Mesenchymal stem cell (in vitro differentiated cells and primary cell): ENCODE measurements around the gene IRF4.

Source experiments
- DNase-seq: peaks from one replicate; pipeline ENCODE4 v3.0.0-alpha.2; 2013
- H2AFZ ChIP-seq: one replicate; pipeline ENCODE4 v1.6.1; 2013; ENCODE audit warnings: low read depth, mild to moderate bottlenecking, control low read depth, inconsistent platforms, low read length, moderate library complexity
- H2AK5ac ChIP-seq: 2 replicates; pipeline ENCODE4 v1.6.1; 2013; ENCODE audit warnings: low read length, moderate library complexity, mild to moderate bottlenecking, inconsistent platforms; ENCODE audit not compliant: severe bottlenecking
- H2BK120ac ChIP-seq: one replicate; pipeline ENCODE4 v1.6.1; 2013; ENCODE audit warnings: low read depth, mild to moderate bottlenecking, inconsistent platforms, low read length, moderate library complexity
- H2BK12ac ChIP-seq, 2 experiments: one replicate each; pipeline ENCODE4 v1.6.1; 2013; ENCODE audit warnings: inconsistent platforms in 2 of 2, low read length in 2 of 2, mild to moderate bottlenecking in 2 of 2, moderate library complexity in 2 of 2, control low read depth in 1 of 2
- H2BK15ac ChIP-seq: one replicate; pipeline ENCODE4 v1.6.1; 2013; ENCODE audit warnings: mild to moderate bottlenecking, low read depth, inconsistent platforms; ENCODE audit not compliant: poor library complexity, severe bottlenecking
- H2BK5ac ChIP-seq: 2 replicates; pipeline ENCODE4 v1.6.1; 2013; ENCODE audit warnings: low read depth, mild to moderate bottlenecking, low read length, control low read depth, inconsistent platforms; ENCODE audit not compliant: poor library complexity, severe bottlenecking
- H3K14ac ChIP-seq, 2 experiments: one replicate each; pipeline ENCODE4 v1.6.1; 2013; ENCODE audit warnings: inconsistent platforms in 2 of 2, low read length in 2 of 2, control low read depth in 1 of 2, mild to moderate bottlenecking in 1 of 2, moderate library complexity in 1 of 2
- H3K18ac ChIP-seq, 2 experiments: one replicate each; pipeline ENCODE4 v1.6.1; 2013; ENCODE audit warnings: inconsistent platforms in 2 of 2, low read length in 2 of 2, control low read depth in 1 of 2, low read depth in 1 of 2, mild to moderate bottlenecking in 1 of 2
- H3K23ac ChIP-seq, 2 experiments: one replicate each; pipeline ENCODE4 v1.6.1; 2013; ENCODE audit warnings: inconsistent platforms in 2 of 2, low read length in 2 of 2, mild to moderate bottlenecking in 2 of 2, moderate library complexity in 2 of 2, control low read depth in 1 of 2
- H3K27ac ChIP-seq: 2 replicates; pipeline ENCODE4 v1.5.1; 2013; ENCODE audit warnings: mild to moderate bottlenecking, moderate library complexity, low read length, control low read depth, inconsistent platforms; ENCODE audit not compliant: poor library complexity, severe bottlenecking
- H3K27me3 ChIP-seq, 2 experiments: 2 replicates each; pipeline versions ENCODE4 v1.6.1 to v1.7.0; 2013; ENCODE audit warnings: low read length in 2 of 2, mild to moderate bottlenecking in 2 of 2, moderate library complexity in 2 of 2, control low read depth in 1 of 2, inconsistent platforms in 1 of 2; ENCODE audit not compliant: control insufficient read depth in 1 of 2, insufficient read depth in 1 of 2
- H3K36me3 ChIP-seq, 2 experiments: 2 replicates each; pipeline versions ENCODE4 v1.6.1 to v1.7.0; 2013; ENCODE audit warnings: low read length in 2 of 2, control low read depth in 1 of 2, inconsistent platforms in 1 of 2, low read depth in 1 of 2, mild to moderate bottlenecking in 1 of 2; ENCODE audit not compliant: insufficient read depth in 2 of 2, control insufficient read depth in 1 of 2
- H3K4ac ChIP-seq, 2 experiments: one replicate each; pipeline ENCODE4 v1.6.1; 2013; ENCODE audit warnings: inconsistent platforms in 2 of 2, low read length in 2 of 2, mild to moderate bottlenecking in 2 of 2, moderate library complexity in 2 of 2, control low read depth in 1 of 2, low read depth in 1 of 2
- H3K4me1 ChIP-seq: 2 replicates; pipeline ENCODE4 v1.6.1; 2013; ENCODE audit warnings: low read depth, low read length, control low read depth; ENCODE audit not compliant: control insufficient read depth, insufficient read depth
- H3K4me2 ChIP-seq: 2 replicates; pipeline ENCODE4 v1.6.1; 2013; ENCODE audit warnings: low read length, mild to moderate bottlenecking, inconsistent platforms; ENCODE audit not compliant: poor library complexity, severe bottlenecking
- H3K4me3 ChIP-seq, 2 experiments: 2 replicates each; pipeline versions ENCODE4 v1.5.1 to v1.7.0; 2013; ENCODE audit warnings: low read length in 2 of 2, mild to moderate bottlenecking in 2 of 2, control low read depth in 1 of 2, low read depth in 1 of 2; ENCODE audit not compliant: insufficient read depth in 1 of 2
- H3K79me1 ChIP-seq: replicated peaks from 2 replicates; pipeline ENCODE4 v1.6.1; 2013; ENCODE audit warnings: mild to moderate bottlenecking, control low read depth, low read length, inconsistent platforms; ENCODE audit not compliant: poor library complexity, severe bottlenecking
- H3K9ac ChIP-seq: 2 replicates; pipeline ENCODE4 v1.7.0; 2013; ENCODE audit warnings: mild to moderate bottlenecking, low read length, moderate library complexity
- H3K9me3 ChIP-seq: 2 replicates; pipeline ENCODE4 v1.7.0; 2013; ENCODE audit warnings: mild to moderate bottlenecking, low read length; ENCODE audit not compliant: control insufficient read depth
- H4K8ac ChIP-seq: one replicate; pipeline ENCODE4 v1.6.1; 2013; ENCODE audit warnings: inconsistent platforms, mild to moderate bottlenecking, low read length, moderate library complexity
- H4K91ac ChIP-seq: one replicate; pipeline ENCODE4 v1.6.1; 2013; ENCODE audit warnings: mild to moderate bottlenecking, low read length, inconsistent platforms
- WGBS: methylation state at CpG from one replicate; pipeline ENCODE4 v1.1.7; 2013; ENCODE audit warnings: mixed read lengths; 5-methylcytosine and 5-hydroxymethylcytosine counted together

The IRF4 gene

GRCh38 chr6:355373-356208 lies 36.0 kb upstream of the IRF4 start:
- Histone ChIP-seq H3K4me3 (no peak overlapping the region), H2AFZ (no peak overlapping the region), H3K4me1 (peaks cover 3% of the 10 kb centered on the region), H3K23ac (no peak overlapping the region), H3K4ac (no peak overlapping the region), H3K4me2 (no peak overlapping the region), H3K27me3 (no peaks in the 10 kb centered on the region), H3K36me3 (peaks cover 0 to 16% of the 10 kb centered on the region in 2 experiments), H2BK120ac (no peak overlapping the region), H2BK15ac (no peak overlapping the region), H2BK12ac (no peak overlapping the region), H3K9ac (no peak overlapping the region), H4K91ac (no peak overlapping the region), H3K14ac (no peak overlapping the region), H2BK5ac (no peak overlapping the region), H2AK5ac (no peak overlapping the region), H4K8ac (no peak overlapping the region), H3K79me1 (no peaks in the 10 kb centered on the region), H3K27ac (no peak overlapping the region), H3K9me3 (no peaks in the 10 kb centered on the region), H3K18ac (no peak overlapping the region)
- 84% methylated on average over 9 of the region's 9 CpGs for WGBS
- DNase-seq: no peak

DNA sequence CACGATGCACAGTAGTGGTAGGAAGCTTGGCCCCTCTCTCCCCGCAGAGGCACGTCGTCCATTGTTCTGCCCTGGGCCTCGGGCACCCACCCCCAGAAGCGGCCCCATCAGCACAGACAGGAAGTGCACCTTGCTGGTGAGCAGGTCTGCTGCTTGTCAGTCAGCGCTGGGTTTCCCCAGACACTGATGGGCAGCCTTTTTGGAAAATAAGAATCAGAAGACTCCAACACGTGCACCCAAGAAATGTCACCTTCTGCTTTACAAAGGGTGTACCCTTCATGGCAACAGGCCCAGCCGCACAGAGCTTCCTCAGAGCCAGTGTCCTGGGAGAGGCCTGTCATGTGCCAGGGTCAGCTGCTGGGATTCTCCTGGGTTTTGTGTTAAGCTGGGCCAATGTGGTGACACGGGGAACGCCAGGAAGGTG lies 34.7 kb upstream of the IRF4 start:
- Histone ChIP-seq H4K91ac (no peak overlapping the region), H3K4ac (no peak overlapping the region), H3K14ac (no peak overlapping the region), H2AK5ac (no peak overlapping the region), H4K8ac (no peak overlapping the region), H3K27me3 (no peaks in the 10 kb centered on the region), H3K36me3 (peaks cover 0 to 9% of the 10 kb centered on the region in 2 experiments), H3K18ac (no peak overlapping the region), H3K23ac (no peak overlapping the region), H3K27ac (no peak overlapping the region), H3K79me1 (no peaks in the 10 kb centered on the region), H3K9ac (no peak overlapping the region), H2AFZ (no peak overlapping the region), H3K4me3 (no peak overlapping the region), H3K4me2 (no peak overlapping the region), H2BK5ac (no peak overlapping the region), H2BK12ac (no peak overlapping the region), H2BK120ac (no peak overlapping the region), H3K4me1 (peaks cover 3% of the 10 kb centered on the region), H3K9me3 (no peaks in the 10 kb centered on the region), H2BK15ac (no peak overlapping the region)
- 81% methylated on average over 11 of the region's 11 CpGs for WGBS
- DNase-seq: no peak

- Histone ChIP-seq H3K4ac (no peak overlapping the region), H2BK5ac (no peak overlapping the region), H2AK5ac (no peak overlapping the region), H3K4me3 (no peak overlapping the region), H2AFZ (no peak overlapping the region), H3K4me1 (peaks cover 3% of the 10 kb centered on the region), H4K91ac (no peak overlapping the region), H3K23ac (no peak overlapping the region), H2BK15ac (no peak overlapping the region), H3K18ac (no peak overlapping the region), H3K27ac (no peak overlapping the region), H2BK12ac (no peak overlapping the region), H3K36me3 (peaks cover 0 to 6% of the 10 kb centered on the region in 2 experiments), H3K27me3 (no peaks in the 10 kb centered on the region), H3K9me3 (peaks cover under 1% of the 10 kb centered on the region), H3K4me2 (no peak overlapping the region), H3K79me1 (no peaks in the 10 kb centered on the region), H3K14ac (no peak overlapping the region), H3K9ac (no peak overlapping the region), H4K8ac (no peak overlapping the region), H2BK120ac (no peak overlapping the region)
- no peak for DNase-seq
- WGBS: 79% methylated on average over 11 of the region's 12 CpGs
Observed at GRCh38 chr6:357261-357790, 34.2 kb upstream of the IRF4 start.

- H3K4me2 ChIP-seq: no peak overlapping the region
- 84% methylated on average over 13 of the region's 13 CpGs for WGBS
Observed at GRCh38 chr6:357791-358341, 33.7 kb upstream of the IRF4 start.

More at GRCh38 chr6:357791-358341, 33.7 kb upstream of the IRF4 start:
- Histone ChIP-seq H3K27me3 (no peaks in the 10 kb centered on the region), H3K18ac (no peak overlapping the region), H4K91ac (no peak overlapping the region), H3K4me1 (peaks cover 3% of the 10 kb centered on the region), H2BK120ac (no peak overlapping the region), H3K23ac (no peak overlapping the region), H2AK5ac (no peak overlapping the region), H3K36me3 (peaks cover 0 to 6% of the 10 kb centered on the region in 2 experiments), H2AFZ (no peak overlapping the region), H2BK15ac (no peak overlapping the region), H3K14ac (no peak overlapping the region), H2BK5ac (no peak overlapping the region), H3K79me1 (no peaks in the 10 kb centered on the region), H3K9ac (no peak overlapping the region), H2BK12ac (no peak overlapping the region), H3K9me3 (peaks cover 4% of the 10 kb centered on the region), H4K8ac (no peak overlapping the region), H3K27ac (no peak overlapping the region), H3K4me3 (no peak overlapping the region), H3K4ac (no peak overlapping the region)
- no peak for DNase-seq
